Right ventricle myocardium superior (tissue), 1 donor: ENCODE measurements around the gene APMAP. TPM values are rescaled to one million over a fixed set of nuclear protein-coding genes. Genes with fewer than 3 reads are reported as not detected.

Source experiments
- ATAC-seq: fragments of 200-7000 bp; cut with Tn5 transposase; one replicate; pipeline ENCODE4 v1.9.1; 2020; ENCODE audit warnings: mild to moderate bottlenecking; ENCODE audit not compliant: poor library complexity
- DNase-seq: peaks from one replicate; pipeline ENCODE4 v3.0.0-alpha.2; 2020
- intact Hi-C: fragments of 100-400 bp; cut with DNase I; formaldehyde crosslinking; loops from one replicate; pipeline ENCODE4 v1.11.2; 2022
- total RNA-seq: library from RNA; stranded (reverse); fragmentation: NEBNext Ultra II Directional; extraction: Animal tissue kit (Norgen Biotek cat#: 25700); gene quantifications from one replicate; pipeline ENCODE4 v1.2.1, GENCODE V29; 2021
- donor health status: DM: no; HTN: yes; CAD: no; lungs with severe emphysema.

Gene APMAP
- total RNA-seq, 1 donor from 2014 or later: 23.2 TPM

GRCh38 chr20:24979036-24979960, 13.3 kb downstream of the APMAP start:
- ATAC-seq (no peak), DNase-seq (no peak)
- intact Hi-C loops: no loop called here

- intact Hi-C loops: no loop called here
- ATAC-seq (no peak), DNase-seq (no peak)
Measured at GRCh38 chr20:24978513-24978912, 14.0 kb downstream of the APMAP start.

GRCh38 chr20:24977797-24978196, 14.8 kb downstream of the APMAP start:
- ATAC-seq: no peak
- DNase-seq: no peak
- intact Hi-C loops: no loop called here

DNA sequence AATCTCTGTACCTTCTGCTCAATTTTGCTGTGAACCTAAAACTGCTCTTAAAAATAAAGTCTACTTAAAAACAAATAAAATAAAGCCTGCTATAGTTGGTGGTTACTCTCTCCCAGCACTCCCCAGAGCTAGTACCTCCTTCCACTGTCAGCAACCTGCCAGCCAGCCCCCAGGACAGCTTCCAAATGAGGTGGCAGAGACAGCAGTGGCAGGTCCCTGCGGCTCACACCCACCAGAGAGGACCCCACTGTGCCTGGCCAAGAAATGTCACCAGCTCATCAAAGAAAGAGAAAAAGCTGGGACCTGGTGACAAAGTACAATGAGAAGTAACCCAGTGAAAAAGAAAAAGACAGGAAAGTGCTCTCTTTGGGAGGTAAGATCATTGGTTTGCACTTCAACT, 15.2 kb downstream of the APMAP start:
- DNase-seq: no peak

DNA sequence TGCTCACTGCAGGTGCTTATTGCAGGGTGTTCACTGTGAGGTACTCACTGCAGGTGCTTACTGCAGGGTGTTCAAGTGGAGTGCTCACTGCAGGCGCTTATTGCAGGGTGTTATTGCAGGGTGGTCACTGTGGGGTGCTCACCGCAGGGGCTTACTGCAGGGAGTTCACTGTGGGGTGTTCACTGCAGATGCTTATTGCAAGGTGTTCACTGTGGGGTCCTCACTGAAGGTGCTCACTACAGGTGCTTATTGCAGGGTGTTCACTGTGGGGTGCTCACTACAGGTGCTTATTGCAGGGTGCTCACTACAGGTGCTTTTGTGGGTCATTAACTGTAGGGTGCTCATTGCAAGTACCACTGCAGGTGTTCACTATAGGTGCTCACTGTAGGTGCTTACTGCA, 20.2 kb downstream of the APMAP start:
- intact Hi-C loops: no loop called here
- no peak for DNase-seq
- ATAC-seq: no peak

More for the DNA sequence above, 15.2 kb downstream of the APMAP start:
- no peak for ATAC-seq
- intact Hi-C loops: no loop called here

- DNase-seq: no peak
- no peak for ATAC-seq
- intact Hi-C loops: no loop called here
Measured at GRCh38 chr20:24971376-24972101, 21.0 kb downstream of the APMAP start.

GRCh38 chr20:24970754-24971153, 21.8 kb downstream of the APMAP start:
- DNase-seq (no peak), ATAC-seq (no peak)

GRCh38 chr20:24970030-24970553, 22.5 kb downstream of the APMAP start:
- intact Hi-C loops: no loop called here
- ATAC-seq: no peak
- DNase-seq: no peak

More at GRCh38 chr20:24970754-24971153, 21.8 kb downstream of the APMAP start:
- intact Hi-C loops: no loop called here

- no peak for ATAC-seq
- DNase-seq: no peak
- intact Hi-C loops: no loop called here
Measured at GRCh38 chr20:24969186-24970029, 23.1 kb downstream of the APMAP start.

DNA sequence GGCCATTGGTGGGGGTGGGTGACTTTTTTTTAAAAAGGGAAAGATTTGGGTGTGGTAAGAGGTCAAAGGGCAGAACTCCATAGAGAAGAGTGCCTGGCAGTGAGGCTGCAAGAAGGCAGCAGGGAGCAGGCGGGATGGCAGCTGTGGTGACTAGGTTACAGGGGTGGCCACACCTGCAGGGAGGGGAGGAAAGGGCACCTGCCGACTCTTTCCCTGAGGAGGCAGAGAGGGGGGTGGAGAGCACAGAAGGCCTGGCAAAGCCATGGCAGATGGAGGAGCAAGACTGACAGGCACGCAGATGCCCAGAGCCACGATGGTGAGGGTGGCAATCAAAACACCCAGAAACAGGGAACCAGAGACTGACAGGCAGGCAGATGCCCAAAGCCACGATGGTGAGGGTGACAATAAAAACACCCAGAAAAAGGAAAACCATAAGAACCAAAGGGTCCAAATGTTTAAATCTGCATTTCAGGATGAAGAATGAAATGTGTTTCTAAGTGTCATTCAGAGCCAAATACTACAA, 24.2 kb downstream of the APMAP start:
- intact Hi-C loops: no loop called here
- DNase-seq (no peak), ATAC-seq (no peak)

DNA sequence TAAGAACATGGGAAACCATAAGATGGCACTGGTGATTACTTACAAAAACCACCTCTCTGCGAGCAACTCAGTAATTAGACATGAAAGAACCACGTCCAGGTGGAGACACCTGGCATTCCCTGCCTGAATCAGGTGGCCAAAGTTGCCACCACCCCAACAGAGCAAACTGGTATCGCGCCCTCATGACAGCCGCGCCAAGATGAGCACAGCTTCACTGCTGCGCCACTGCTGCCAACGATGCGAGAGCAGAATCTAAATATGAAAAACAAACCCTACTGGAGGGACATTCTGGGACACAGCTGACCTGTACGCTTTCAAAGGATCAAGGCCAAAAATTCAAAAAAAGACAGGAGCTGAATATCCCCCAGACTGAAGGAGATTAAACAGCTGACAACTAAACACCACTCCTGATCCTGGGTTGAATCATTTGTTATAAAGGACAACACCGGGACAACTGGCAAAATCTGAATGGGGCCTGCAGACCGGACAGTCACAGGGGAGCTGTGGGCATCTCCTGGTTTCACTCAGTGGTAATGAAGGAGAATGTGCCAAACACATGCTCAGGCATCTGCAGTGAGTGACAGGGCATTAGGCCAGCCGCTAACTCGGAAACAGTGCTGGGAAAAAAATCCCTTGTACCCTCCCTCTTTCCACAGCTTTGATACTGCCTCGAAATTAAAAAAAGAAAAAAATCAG, 26.1 kb downstream of the APMAP start:
- intact Hi-C loops: no loop called here
- ATAC-seq: no peak
- no peak for DNase-seq

DNA sequence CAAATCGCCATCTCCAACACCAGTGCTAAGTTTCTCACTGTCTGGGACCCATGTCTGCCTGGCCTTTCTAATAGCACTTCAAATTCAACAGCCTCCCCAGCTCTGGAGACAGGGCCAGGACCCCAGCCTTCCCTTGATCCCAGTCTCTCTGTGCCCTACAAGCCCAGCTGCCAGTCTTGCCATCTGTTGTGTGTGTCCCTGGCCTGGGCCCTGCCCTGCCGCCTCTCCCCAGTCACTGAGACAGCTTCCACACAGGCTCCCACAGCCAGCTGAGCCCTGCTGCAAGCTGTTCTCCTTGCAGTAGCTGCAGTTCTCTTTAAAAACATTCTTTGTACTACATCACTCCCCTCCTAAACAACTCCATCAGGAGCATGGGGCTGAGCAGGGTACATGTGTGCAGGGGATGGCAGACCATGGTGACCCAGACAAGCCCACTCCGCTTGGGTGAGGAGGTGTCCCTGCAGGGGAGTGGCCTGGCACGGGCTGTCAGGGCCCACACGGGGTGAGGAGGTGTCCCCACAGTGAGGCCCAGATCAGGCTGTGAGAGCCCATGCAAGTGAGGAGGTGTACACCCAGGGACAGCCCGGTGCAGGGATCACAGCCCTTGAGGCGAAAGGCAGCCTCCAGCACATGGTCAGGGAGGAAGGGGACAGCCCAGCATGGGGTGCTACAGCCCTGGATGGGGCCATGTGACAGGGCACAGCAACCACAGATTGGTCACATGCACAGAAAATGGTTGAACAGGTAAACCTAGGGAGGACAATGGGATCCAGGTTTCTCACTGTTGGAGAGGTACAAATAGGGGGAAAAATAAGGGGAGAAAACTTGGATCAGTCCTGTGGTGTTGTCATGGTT, 27.3 kb downstream of the APMAP start:
- ATAC-seq (no peak), DNase-seq (no peak)
- intact Hi-C loops: no loop called here

GRCh38 chr20:24964506-24964840, 28.1 kb downstream of the APMAP start:
- DNase-seq (no peak), ATAC-seq (no peak)
- intact Hi-C loops: no loop called here

DNA sequence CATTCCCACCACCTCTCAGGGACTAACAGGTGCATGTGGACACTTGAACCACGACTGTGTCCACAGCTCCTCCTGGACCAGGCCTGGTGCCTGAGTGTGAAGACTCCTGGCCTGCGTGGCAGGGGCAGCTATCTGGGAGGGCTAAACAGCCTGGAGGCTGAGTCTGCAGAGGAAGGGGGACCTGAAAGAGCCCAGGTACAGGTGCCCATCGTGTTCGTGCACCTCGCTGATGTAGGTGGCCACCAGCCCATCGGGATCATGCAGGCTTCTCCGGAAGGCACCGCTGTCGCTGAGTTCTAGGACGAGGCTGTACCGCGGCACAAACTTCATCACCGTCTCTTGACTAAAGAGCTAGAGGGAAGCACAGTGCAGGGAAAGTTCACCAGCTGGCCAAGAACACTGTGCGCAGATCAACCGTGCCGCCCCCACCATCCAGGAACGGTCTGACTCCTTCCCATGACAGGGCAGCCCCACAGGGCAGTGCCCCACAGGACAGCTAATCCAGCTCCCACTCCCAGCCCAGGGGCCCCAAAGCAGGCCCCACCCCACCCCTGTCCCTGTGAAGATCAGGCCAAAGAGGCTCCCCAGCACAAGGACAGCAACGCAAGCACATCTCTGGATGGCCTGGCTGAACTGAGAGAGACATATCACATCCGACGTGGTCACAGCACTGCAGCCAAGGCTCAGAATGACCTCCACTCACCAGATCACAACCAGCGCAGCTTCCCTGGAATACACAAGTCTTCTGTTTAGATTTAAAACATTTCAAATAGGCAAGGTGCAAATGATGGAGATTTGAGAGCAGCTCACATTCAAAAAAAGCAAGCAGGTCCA, 28.7 kb downstream of the APMAP start:
- ATAC-seq: no peak
- intact Hi-C loops: no loop called here
- no peak for DNase-seq

DNA sequence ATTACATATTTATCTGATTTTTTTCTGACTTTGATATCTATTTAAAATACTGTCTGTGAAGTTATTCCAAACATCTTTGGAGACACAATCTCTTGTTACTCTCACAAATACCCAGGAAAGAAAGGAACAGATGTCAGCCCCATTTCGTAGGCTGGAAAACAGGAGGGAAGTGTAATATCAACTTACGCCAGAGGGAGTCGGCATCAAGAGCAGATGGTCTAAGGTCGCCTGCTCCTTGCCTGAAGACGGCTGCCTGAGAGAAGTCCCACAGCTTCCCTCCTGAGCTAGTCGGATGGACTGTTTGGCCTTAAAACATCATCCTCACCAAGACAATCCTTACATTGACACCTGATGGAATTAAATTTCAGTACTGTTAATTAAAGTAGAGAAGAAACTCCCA, 30.0 kb downstream of the APMAP start:
- no peak for DNase-seq
- intact Hi-C loops: no loop called here

GRCh38 chr20:24962182-24962492, 30.4 kb downstream of the APMAP start:
- intact Hi-C loops: no loop called here
- DNase-seq: no peak
- no peak for ATAC-seq

More for the DNA sequence above, 30.0 kb downstream of the APMAP start:
- ATAC-seq: no peak
